ENCODE results near the gene IZUMO2.
"Not testable (repeated sequence)": the region's sequence is repeated elsewhere in the genome, so short reads cannot be mapped to it uniquely, and the experiment has no call there.

Gene IZUMO2

GRCh38 chr19:50134777-50135719, 28.0 kb downstream of the IZUMO2 start:
- H3K18ac ChIP-seq (ENCODE audit: low read depth in 1 of 2, low read length in 2 of 2); H3K36me3 ChIP-seq (ENCODE audit: control insufficient read depth in 1 of 2, insufficient read depth in 2 of 2, low read depth in 1 of 2, low read length in 2 of 2); H4K8ac ChIP-seq (ENCODE audit: low read length); H3K4ac ChIP-seq (ENCODE audit: low read depth in 1 of 2, low read length in 2 of 2); H2BK5ac ChIP-seq (ENCODE audit: low read depth, low read length, poor library complexity, severe bottlenecking); H3K4me3 ChIP-seq (ENCODE audit: insufficient read depth in 1 of 2, low read depth in 1 of 2, low read length in 2 of 2); H3K79me1 ChIP-seq (replicated peaks; ENCODE audit: low read length, poor library complexity, severe bottlenecking); H2BK15ac ChIP-seq (ENCODE audit: low read depth, poor library complexity, severe bottlenecking); H3K23ac ChIP-seq (ENCODE audit: low read length in 2 of 2); H3K4me2 ChIP-seq (ENCODE audit: low read length, poor library complexity, severe bottlenecking); H2BK120ac ChIP-seq (ENCODE audit: low read depth, low read length); H3K9ac ChIP-seq (ENCODE audit: low read length); H2AK5ac ChIP-seq (ENCODE audit: low read length, severe bottlenecking); DNase-seq; H3K14ac ChIP-seq (ENCODE audit: low read length in 2 of 2); H2BK12ac ChIP-seq (ENCODE audit: low read length in 2 of 2); H3K4me1 ChIP-seq (ENCODE audit: control insufficient read depth, insufficient read depth, low read depth, low read length); H3K9me3 ChIP-seq (ENCODE audit: control insufficient read depth, low read length); H4K91ac ChIP-seq (ENCODE audit: low read length); H3K27ac ChIP-seq (ENCODE audit: low read length, poor library complexity, severe bottlenecking); H2AFZ ChIP-seq (ENCODE audit: low read depth, low read length): not testable (repeated sequence)
- WGBS: no CpG with 5 or more reads among the region's 21 CpGs
- H3K27me3 ChIP-seq (ENCODE audit: control insufficient read depth in 1 of 2, insufficient read depth in 1 of 2, low read length in 2 of 2): peaks cover 0 to 11% of the 10 kb centered on the region in 2 experiments

- H2AFZ ChIP-seq (ENCODE audit: low read depth, low read length); H3K4me1 ChIP-seq (ENCODE audit: control insufficient read depth, insufficient read depth, low read depth, low read length); H2BK15ac ChIP-seq (ENCODE audit: low read depth, poor library complexity, severe bottlenecking); H2BK5ac ChIP-seq (ENCODE audit: low read depth, low read length, poor library complexity, severe bottlenecking); H2BK12ac ChIP-seq (ENCODE audit: low read length in 2 of 2); H3K23ac ChIP-seq (ENCODE audit: low read length in 2 of 2); H4K8ac ChIP-seq (ENCODE audit: low read length); H3K4me3 ChIP-seq (ENCODE audit: insufficient read depth in 1 of 2, low read depth in 1 of 2, low read length in 2 of 2); H4K91ac ChIP-seq (ENCODE audit: low read length); H3K4ac ChIP-seq (ENCODE audit: low read depth in 1 of 2, low read length in 2 of 2); H2BK120ac ChIP-seq (ENCODE audit: low read depth, low read length); H3K18ac ChIP-seq (ENCODE audit: low read depth in 1 of 2, low read length in 2 of 2); DNase-seq; H3K79me1 ChIP-seq (replicated peaks; ENCODE audit: low read length, poor library complexity, severe bottlenecking); H3K14ac ChIP-seq (ENCODE audit: low read length in 2 of 2); H2AK5ac ChIP-seq (ENCODE audit: low read length, severe bottlenecking); H3K9ac ChIP-seq (ENCODE audit: low read length); H3K9me3 ChIP-seq (ENCODE audit: control insufficient read depth, low read length); H3K36me3 ChIP-seq (ENCODE audit: control insufficient read depth in 1 of 2, insufficient read depth in 2 of 2, low read depth in 1 of 2, low read length in 2 of 2); H3K4me2 ChIP-seq (ENCODE audit: low read length, poor library complexity, severe bottlenecking); H3K27ac ChIP-seq (ENCODE audit: low read length, poor library complexity, severe bottlenecking): not testable (repeated sequence)
- H3K27me3 ChIP-seq (ENCODE audit: control insufficient read depth in 1 of 2, insufficient read depth in 1 of 2, low read length in 2 of 2): peaks cover 0 to 11% of the 10 kb centered on the region in 2 experiments
- WGBS: 64% methylated on average over 9 of the region's 31 CpGs
These were observed 29.3 kb downstream of the IZUMO2 start for GRCh38 chr19:50133518-50134492.

DNA sequence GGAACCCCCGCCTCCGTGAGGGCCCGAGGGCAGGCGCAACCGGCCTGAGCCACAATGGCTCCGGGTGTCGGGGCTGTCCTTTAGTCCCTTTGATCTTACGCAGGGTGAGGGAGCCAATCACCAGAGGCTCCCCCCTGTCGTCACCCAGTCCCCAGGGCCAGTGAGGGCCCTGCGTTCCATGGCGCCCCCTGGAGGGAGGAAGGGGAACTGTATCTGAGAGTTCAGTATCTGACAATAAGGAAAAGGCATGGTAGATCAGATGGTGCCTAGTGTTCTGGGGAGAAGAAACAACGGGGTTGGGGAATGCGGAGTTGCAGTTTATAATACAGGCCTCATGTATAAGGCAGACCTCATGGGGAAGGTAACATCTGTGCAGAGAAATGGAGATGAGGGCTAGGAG, 59.1 kb downstream of the IZUMO2 start:
- DNase-seq; H3K14ac ChIP-seq (ENCODE audit: low read length in 2 of 2); H3K4ac ChIP-seq (ENCODE audit: low read depth in 1 of 2, low read length in 2 of 2); H2BK5ac ChIP-seq (ENCODE audit: low read depth, low read length, poor library complexity, severe bottlenecking); H3K79me1 ChIP-seq (replicated peaks; ENCODE audit: low read length, poor library complexity, severe bottlenecking); H4K8ac ChIP-seq (ENCODE audit: low read length); H3K9me3 ChIP-seq (ENCODE audit: control insufficient read depth, low read length); H3K4me2 ChIP-seq (ENCODE audit: low read length, poor library complexity, severe bottlenecking); H3K4me3 ChIP-seq (ENCODE audit: insufficient read depth in 1 of 2, low read depth in 1 of 2, low read length in 2 of 2); H3K36me3 ChIP-seq (ENCODE audit: control insufficient read depth in 1 of 2, insufficient read depth in 2 of 2, low read depth in 1 of 2, low read length in 2 of 2); H2BK12ac ChIP-seq (ENCODE audit: low read length in 2 of 2); H2BK15ac ChIP-seq (ENCODE audit: low read depth, poor library complexity, severe bottlenecking); H3K18ac ChIP-seq (ENCODE audit: low read depth in 1 of 2, low read length in 2 of 2); H3K23ac ChIP-seq (ENCODE audit: low read length in 2 of 2); H2BK120ac ChIP-seq (ENCODE audit: low read depth, low read length); H3K4me1 ChIP-seq (ENCODE audit: control insufficient read depth, insufficient read depth, low read depth, low read length); H3K9ac ChIP-seq (ENCODE audit: low read length); H3K27ac ChIP-seq (ENCODE audit: low read length, poor library complexity, severe bottlenecking); H4K91ac ChIP-seq (ENCODE audit: low read length); H2AK5ac ChIP-seq (ENCODE audit: low read length, severe bottlenecking); H3K27me3 ChIP-seq (ENCODE audit: control insufficient read depth in 1 of 2, insufficient read depth in 1 of 2, low read length in 2 of 2); H2AFZ ChIP-seq (ENCODE audit: low read depth, low read length): not testable (repeated sequence)
- no CpG with 5 or more reads among the region's 13 CpGs for WGBS

DNA sequence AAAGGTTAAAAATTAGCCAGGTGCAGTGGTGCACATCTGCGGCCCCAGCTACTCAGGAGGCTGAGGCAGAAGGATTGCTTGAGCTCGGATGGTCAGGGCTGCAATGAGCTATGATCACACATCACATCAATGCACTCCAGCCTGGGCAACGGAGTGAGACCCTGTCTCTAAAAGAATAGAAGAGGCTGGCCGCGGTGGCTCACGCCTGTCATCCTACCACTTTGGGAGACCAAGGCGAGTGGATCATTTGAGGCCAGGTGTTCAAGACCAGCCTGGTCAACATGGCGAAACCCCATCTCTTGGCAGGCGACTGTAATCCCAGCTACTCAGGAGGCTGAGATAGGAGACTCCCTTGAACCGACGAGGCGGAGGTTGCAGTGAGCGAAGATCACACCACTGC, 59.7 kb downstream of the IZUMO2 start:
- not testable (repeated sequence) for H3K23ac ChIP-seq (ENCODE audit: low read length in 2 of 2); H3K9ac ChIP-seq (ENCODE audit: low read length); H3K4me3 ChIP-seq (ENCODE audit: insufficient read depth in 1 of 2, low read depth in 1 of 2, low read length in 2 of 2); H3K14ac ChIP-seq (ENCODE audit: low read length in 2 of 2); H2AFZ ChIP-seq (ENCODE audit: low read depth, low read length); H3K4ac ChIP-seq (ENCODE audit: low read depth in 1 of 2, low read length in 2 of 2); H3K27ac ChIP-seq (ENCODE audit: low read length, poor library complexity, severe bottlenecking); H2BK15ac ChIP-seq (ENCODE audit: low read depth, poor library complexity, severe bottlenecking); H3K18ac ChIP-seq (ENCODE audit: low read depth in 1 of 2, low read length in 2 of 2); H2AK5ac ChIP-seq (ENCODE audit: low read length, severe bottlenecking); H2BK120ac ChIP-seq (ENCODE audit: low read depth, low read length); H2BK12ac ChIP-seq (ENCODE audit: low read length in 2 of 2); H3K36me3 ChIP-seq (ENCODE audit: control insufficient read depth in 1 of 2, insufficient read depth in 2 of 2, low read depth in 1 of 2, low read length in 2 of 2); H3K9me3 ChIP-seq (ENCODE audit: control insufficient read depth, low read length); H3K4me1 ChIP-seq (ENCODE audit: control insufficient read depth, insufficient read depth, low read depth, low read length); H3K79me1 ChIP-seq (replicated peaks; ENCODE audit: low read length, poor library complexity, severe bottlenecking); H3K27me3 ChIP-seq (ENCODE audit: control insufficient read depth in 1 of 2, insufficient read depth in 1 of 2, low read length in 2 of 2); H4K8ac ChIP-seq (ENCODE audit: low read length); H4K91ac ChIP-seq (ENCODE audit: low read length); H3K4me2 ChIP-seq (ENCODE audit: low read length, poor library complexity, severe bottlenecking); DNase-seq; H2BK5ac ChIP-seq (ENCODE audit: low read depth, low read length, poor library complexity, severe bottlenecking)
- no CpG with 5 or more reads among the region's 13 CpGs for WGBS

All from mesenchymal stem cell (in vitro differentiated cells and primary cell).